ENCODE results near the gene BANP.
"Not testable (repeated sequence)": the region's sequence is repeated elsewhere in the genome, so short reads cannot be mapped to it uniquely, and the experiment has no call there.

The BANP gene

GRCh38 chr16:88023366-88023765 is 72.1 kb downstream of the BANP start:
- DNase-seq (ENCODE audit: extremely low read depth, low read depth): no peak
- no peak for TF ChIP-seq CTCF (IDR thresholded peaks at IDR 0.05; ENCODE audit: low read depth, low read length)

DNA sequence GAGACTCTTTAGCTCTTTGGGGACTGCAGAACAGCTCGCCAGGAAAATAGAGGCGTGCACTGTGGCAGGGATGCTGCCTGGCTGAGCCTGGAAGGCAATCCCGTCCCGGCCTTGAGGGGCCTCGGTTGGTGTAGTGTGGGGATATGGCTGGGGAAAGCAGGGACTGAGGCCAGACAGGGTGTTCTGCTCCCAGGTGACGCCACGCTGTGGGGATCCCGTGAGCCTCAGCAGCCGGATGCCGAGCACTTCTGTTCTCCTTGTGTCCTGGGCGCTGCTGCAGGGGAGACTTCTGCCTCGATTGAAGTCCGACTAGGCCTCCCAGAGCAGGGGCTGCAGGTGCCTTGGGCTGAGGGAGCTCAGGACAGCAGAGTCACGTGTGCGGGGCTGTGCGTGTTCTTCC is 72.6 kb downstream of the BANP start:
- DNase-seq (ENCODE audit: extremely low read depth, low read depth): no peak
- no peak for TF ChIP-seq CTCF (IDR thresholded peaks at IDR 0.05; ENCODE audit: low read depth, low read length)

DNA sequence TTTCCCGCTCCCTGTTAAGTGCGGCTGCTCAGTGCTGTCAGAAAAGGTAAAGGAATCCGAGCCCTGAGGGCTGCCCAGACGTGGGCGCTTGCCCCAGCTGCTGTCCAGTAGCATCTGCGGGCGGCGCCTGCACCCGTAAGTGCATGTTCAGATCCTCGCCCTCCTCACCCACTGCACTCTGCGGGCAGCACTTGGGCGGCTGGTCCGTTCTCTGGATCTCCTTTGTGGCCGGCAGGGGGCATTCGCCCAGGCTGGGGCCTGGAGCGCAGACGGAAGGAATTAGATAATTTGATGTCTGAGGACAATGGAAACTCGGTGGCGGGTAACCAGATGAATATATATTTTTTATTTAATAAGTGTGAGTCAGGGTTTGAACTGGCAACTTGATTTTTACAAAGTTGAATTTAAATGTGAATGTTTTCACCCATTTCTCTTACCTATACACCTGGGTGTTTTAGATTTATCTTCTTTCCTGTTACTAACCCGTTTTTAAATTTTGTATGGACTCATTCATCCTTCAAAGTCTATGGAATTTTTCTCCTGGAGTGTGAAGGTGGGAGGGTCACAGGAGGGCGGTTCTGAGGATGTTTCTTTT is 73.4 kb downstream of the BANP start:
- TF ChIP-seq CTCF (IDR thresholded peaks at IDR 0.05; ENCODE audit: low read depth, low read length): peak; percentile 68
- DNase-seq (ENCODE audit: extremely low read depth, low read depth): not testable (repeated sequence)

- peak; percentile 45 for TF ChIP-seq CTCF (IDR thresholded peaks at IDR 0.05; ENCODE audit: low read depth, low read length)
- DNase-seq (ENCODE audit: extremely low read depth, low read depth): peak; percentile 51
Measured at GRCh38 chr16:88025086-88025492, 73.9 kb downstream of the BANP start.

DNA sequence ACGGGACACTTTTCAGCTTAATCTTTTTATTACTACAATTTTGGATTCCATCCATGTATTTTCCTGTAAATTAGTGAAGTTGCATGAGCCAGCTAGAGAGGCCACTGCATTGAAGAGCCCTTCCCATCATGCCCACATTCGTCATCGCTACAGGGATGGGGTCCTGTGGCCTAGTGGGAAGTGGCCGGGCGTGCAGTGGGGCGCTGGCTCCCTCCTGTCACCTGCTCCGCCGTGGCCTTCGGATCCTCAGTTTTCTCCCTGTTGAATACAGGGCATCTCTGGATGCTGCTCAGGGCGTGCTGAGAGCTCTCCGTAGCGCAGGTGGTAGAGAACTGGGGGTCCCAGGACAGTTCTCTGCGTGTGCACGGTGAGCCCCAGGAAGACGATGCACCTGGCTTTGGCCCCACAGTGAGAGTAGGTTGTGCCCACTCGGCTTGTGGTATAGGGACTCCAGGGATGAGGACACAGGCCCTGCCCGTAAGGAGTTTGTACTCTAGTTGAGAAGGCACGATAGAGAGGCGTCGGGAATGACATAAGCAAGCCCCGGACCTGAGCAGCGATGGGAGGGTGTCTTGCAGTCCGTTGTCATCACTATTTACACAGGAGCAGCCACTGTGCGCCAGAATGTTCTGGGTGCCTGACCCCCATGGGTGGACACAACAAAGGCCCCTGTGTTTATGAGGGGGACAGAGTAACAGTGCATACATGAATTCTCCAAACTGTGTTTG is 74.8 kb downstream of the BANP start:
- DNase-seq (ENCODE audit: extremely low read depth, low read depth): not testable (repeated sequence)

GRCh38 chr16:88026964-88027938 is 76.0 kb downstream of the BANP start:
- no peak for TF ChIP-seq CTCF (IDR thresholded peaks at IDR 0.05; ENCODE audit: low read depth, low read length)
- no peak for DNase-seq (ENCODE audit: extremely low read depth, low read depth)

DNA sequence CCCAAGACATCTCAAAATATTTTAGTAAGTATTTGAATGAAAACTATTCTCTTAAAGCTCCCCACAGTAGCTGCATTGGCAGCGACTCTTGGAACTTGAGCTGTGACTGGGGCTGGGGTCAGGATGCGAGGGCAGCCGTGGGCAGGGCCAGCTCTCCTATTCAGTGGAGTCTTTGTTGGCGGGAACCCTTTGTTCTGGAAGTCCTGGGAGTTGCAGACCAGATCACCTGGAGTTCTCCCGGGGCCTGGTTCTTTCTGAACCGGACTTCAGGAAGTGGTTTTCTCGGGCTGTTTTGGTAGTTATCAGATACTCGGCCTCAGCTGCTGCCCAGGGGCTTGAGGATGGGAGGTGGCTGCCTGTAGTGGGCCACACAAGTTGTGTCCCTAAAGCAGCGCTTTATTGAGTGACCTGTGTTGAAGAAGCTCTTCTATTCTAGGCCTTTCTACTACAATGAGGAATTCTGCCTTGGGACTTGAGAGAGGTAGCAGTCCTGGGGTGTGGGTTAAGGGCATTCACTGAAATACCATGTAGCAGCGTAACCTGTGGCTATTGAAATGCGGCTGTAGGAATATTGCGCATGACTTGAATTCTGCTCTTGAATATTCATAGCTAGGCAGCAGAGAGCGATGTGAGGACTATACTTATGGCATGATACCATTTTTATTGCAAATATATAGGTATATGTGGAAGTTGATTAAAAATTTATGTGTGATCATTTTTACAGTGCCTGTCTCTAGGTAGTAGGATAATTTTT is 77.1 kb downstream of the BANP start:
- not testable (repeated sequence) for DNase-seq (ENCODE audit: extremely low read depth, low read depth)

Data from AG09319 (cell line).